Peyer's patch (tissue), 4 donors: Measurements from ENCODE around the gene PRM3.

Experiments used
- CTCF ChIP-seq, 6 experiments: fragments of 450-650 bp in 4 of 6; fragments of 200-600 bp in 2 of 6; sonication (generic) in 1 of 6; IDR thresholded peaks; one replicate each; pipeline ENCODE4 v1.5.1; 2017 to 2019; ENCODE audit warnings: antibody characterized with exemption in 6 of 6, mild to moderate bottlenecking in 3 of 6, moderate library complexity in 1 of 6
- POLR2A ChIP-seq, 2 donors: fragments of 450-650 bp; IDR thresholded peaks; one replicate each; pipeline ENCODE4 v1.5.1; 2017; ENCODE audit warnings: antibody characterized with exemption in 2 of 2, mild to moderate bottlenecking in 2 of 2, moderate library complexity in 2 of 2

GRCh38 chr16:11280616-11281522, 7.4 kb upstream of the PRM3 start, which contains the start of gene PRM1:
- TF ChIP-seq CTCF (IDR thresholded peaks at IDR 0.05) (no peak), POLR2A (IDR thresholded peaks at IDR 0.05) (no peak)
